ENCODE data around the gene MSL2. TPM values are rescaled to one million over a fixed set of nuclear protein-coding genes. Genes with fewer than 3 reads are reported as not detected.
"Not testable (repeated sequence)": the region's sequence is repeated elsewhere in the genome, so short reads cannot be mapped to it uniquely, and the experiment has no call there.

The MSL2 gene
- total RNA-seq, 1 donor from 2014 or later = 44.7 TPM

DNA sequence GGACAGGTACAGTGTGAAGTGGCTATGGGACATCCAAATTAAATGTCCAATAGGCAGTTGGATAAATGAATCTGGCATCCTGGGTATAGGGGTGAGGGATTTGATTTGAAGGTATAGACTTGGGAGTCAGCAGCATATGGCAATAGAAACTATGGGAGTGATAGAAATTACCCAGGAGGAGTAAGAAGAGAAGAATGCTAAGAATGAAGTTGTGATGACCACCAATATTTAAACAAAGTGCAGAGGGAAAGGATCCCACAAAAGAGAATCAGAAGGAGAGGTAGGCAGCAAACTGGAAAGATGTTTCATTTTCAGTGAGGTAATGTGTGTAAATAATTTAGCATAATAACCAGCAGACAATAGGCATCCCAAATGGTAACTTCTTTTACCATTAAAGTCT is 13.8 kb upstream of the MSL2 start:
- Mint-ChIP-seq H3K9me3 (ENCODE audit: unreplicated experiment) (no peaks in the 10 kb centered on the region), H3K4me1 (ENCODE audit: unreplicated experiment) (peaks cover 22% of the 10 kb centered on the region), H3K27ac (ENCODE audit: unreplicated experiment) (no peak overlapping the region), H3K27me3 (ENCODE audit: unreplicated experiment) (no peaks in the 10 kb centered on the region), H3K36me3 (ENCODE audit: low read depth, unreplicated experiment) (no peaks in the 10 kb centered on the region), H3K4me3 (ENCODE audit: unreplicated experiment) (no peak overlapping the region)
- TF ChIP-seq, protein P1, sequence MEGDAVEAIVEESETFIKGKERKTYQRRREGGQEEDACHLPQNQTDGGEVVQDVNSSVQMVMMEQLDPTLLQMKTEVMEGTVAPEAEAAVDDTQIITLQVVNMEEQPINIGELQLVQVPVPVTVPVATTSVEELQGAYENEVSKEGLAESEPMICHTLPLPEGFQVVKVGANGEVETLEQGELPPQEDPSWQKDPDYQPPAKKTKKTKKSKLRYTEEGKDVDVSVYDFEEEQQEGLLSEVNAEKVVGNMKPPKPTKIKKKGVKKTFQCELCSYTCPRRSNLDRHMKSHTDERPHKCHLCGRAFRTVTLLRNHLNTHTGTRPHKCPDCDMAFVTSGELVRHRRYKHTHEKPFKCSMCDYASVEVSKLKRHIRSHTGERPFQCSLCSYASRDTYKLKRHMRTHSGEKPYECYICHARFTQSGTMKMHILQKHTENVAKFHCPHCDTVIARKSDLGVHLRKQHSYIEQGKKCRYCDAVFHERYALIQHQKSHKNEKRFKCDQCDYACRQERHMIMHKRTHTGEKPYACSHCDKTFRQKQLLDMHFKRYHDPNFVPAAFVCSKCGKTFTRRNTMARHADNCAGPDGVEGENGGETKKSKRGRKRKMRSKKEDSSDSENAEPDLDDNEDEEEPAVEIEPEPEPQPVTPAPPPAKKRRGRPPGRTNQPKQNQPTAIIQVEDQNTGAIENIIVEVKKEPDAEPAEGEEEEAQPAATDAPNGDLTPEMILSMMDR (IDR thresholded peaks at IDR 0.05; ENCODE audit: unreplicated experiment) = no peak
- no peak for DNase-seq (ENCODE audit: low spot score)

DNA sequence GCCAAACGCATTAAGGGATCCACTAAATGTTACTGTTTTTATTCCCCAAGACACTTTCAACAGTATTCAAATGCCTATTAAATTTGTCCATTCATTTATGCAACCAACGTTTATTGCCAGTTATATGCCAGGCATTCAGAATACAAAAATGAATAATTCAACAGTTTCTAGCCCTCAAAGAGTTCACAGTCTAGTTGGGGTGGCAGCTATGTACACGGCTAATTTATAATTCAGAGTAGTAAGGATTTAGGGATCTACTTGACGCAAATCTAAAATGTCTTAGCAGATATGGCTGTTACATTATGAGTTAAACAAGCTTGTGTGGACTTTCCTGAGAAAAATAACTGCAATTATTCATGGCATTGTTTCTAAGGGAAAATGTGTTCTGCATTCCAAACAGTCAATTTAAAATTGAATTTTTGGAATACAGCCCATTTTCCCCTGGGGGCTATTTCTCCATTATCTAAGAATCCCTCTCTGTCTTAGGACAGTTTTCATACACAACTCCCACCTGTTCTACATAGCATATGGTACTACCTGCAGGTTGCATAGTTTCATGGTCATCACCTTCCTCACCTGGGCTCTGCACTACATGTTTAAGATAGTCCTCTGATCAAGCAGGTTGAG is 11.5 kb upstream of the MSL2 start:
- Mint-ChIP-seq H3K4me3 (ENCODE audit: unreplicated experiment) (no peak overlapping the region), H3K27me3 (ENCODE audit: unreplicated experiment) (no peaks in the 10 kb centered on the region), H3K27ac (ENCODE audit: unreplicated experiment) (no peak overlapping the region), H3K36me3 (ENCODE audit: low read depth, unreplicated experiment) (no peaks in the 10 kb centered on the region), H3K4me1 (ENCODE audit: unreplicated experiment) (peaks cover 19% of the 10 kb centered on the region), H3K9me3 (ENCODE audit: unreplicated experiment) (no peaks in the 10 kb centered on the region)
- TF ChIP-seq, protein P1 (IDR thresholded peaks at IDR 0.05; ENCODE audit: unreplicated experiment) = no peak
- no peak for DNase-seq (ENCODE audit: low spot score)

DNA sequence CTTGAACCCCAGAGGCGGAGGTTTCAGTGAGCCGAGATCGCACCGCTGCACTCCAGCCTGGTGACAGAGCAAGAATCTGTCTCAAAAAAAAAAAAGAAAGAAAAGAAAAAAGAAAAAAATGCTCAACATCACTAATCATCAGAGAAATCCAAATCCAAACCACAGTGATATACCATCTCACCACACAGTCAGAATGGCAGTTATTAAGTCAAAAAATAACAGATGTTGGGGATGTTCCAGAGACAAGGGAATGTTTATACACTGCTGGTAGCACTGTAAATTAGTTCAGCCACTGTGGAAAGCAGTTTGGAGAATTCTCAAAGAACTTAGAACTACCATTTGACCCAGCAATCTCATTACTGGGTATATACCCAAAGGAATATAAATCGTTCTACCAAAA is 3.1 kb upstream of the MSL2 start:
- not testable (repeated sequence) for H3K27ac Mint-ChIP-seq (ENCODE audit: unreplicated experiment); DNase-seq (ENCODE audit: low spot score); H3K4me3 Mint-ChIP-seq (ENCODE audit: unreplicated experiment); H3K9me3 Mint-ChIP-seq (ENCODE audit: unreplicated experiment); H3K36me3 Mint-ChIP-seq (ENCODE audit: low read depth, unreplicated experiment)
- Mint-ChIP-seq H3K27me3 (ENCODE audit: unreplicated experiment) (peaks cover 20% of the 10 kb centered on the region), H3K4me1 (ENCODE audit: unreplicated experiment) (peaks cover 24% of the 10 kb centered on the region)

DNA sequence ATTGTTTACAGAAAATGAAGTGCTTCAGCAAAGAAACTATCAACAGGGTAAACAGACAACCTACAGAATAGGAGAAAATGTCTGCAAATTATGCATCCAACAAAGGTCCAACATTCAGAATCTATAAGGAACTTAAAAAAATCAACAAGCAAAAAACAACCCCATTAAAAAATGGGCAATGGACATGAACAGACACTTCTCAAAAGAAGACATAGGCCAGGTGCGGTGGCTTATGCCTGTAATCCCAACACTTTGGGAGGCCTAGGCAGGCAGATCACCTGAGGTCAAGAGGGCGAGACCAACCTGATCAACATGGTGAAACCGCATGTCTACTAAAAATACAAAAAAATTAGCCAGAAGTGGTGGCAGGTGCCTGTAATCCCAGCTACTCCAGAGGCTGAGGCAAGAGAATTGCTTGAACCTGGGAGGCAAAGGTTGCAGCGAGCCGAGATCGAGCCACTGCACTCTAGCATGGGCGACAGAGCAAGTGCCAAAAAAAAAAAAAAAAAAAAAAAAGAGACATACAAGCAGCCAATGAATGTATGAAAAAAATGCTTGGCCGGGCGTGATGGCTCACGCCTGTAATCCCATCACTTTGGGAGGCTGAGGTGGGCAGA is 2.4 kb upstream of the MSL2 start:
- peaks cover 16% of the 10 kb centered on the region for H3K36me3 Mint-ChIP-seq (ENCODE audit: low read depth, unreplicated experiment)
- not testable (repeated sequence) for H3K27ac Mint-ChIP-seq (ENCODE audit: unreplicated experiment); H3K9me3 Mint-ChIP-seq (ENCODE audit: unreplicated experiment); H3K4me3 Mint-ChIP-seq (ENCODE audit: unreplicated experiment); DNase-seq (ENCODE audit: low spot score)
- H3K27me3 Mint-ChIP-seq (ENCODE audit: unreplicated experiment) = peaks cover 20% of the 10 kb centered on the region
- peaks cover 29% of the 10 kb centered on the region for H3K4me1 Mint-ChIP-seq (ENCODE audit: unreplicated experiment)

DNA sequence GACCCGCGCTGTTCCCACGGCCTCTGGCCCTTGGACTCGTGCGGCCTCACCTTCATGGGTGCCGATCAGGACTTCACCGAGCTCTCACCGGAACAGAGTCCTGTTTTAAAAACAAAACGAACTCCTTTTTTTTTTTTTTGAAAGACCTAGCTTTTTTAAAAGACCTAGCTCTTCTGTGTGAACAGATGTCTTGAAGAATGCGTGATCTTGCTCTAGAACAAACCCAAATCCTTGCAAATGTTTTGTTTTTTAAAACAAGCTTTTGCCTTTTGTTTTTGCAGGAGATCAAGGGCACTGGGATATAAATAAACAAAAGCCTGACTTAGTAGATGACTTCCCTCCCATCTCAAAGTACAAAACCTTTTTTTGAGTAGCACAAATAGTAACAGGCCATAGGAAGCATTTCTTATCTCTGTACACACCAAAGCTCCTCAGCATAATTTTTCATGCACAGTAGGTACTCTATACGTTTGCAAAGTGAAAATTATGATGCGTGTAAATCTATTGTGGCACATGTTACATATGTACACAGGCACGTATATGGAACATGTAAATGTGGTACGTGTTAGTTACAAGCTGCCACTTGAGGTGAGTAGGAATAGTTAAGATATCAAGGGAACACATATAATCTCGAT is 1.1 kb upstream of the MSL2 start:
- no peak for DNase-seq (ENCODE audit: low spot score)
- TF ChIP-seq, protein P1 (IDR thresholded peaks at IDR 0.05; ENCODE audit: unreplicated experiment) = no peak
- Mint-ChIP-seq H3K27ac (ENCODE audit: unreplicated experiment) (peak overlapping the region; percentile 98), H3K9me3 (ENCODE audit: unreplicated experiment) (no peaks in the 10 kb centered on the region), H3K4me3 (ENCODE audit: unreplicated experiment) (peak overlapping the region; percentile 99), H3K27me3 (ENCODE audit: unreplicated experiment) (peaks cover 20% of the 10 kb centered on the region), H3K36me3 (ENCODE audit: low read depth, unreplicated experiment) (peaks cover 19% of the 10 kb centered on the region), H3K4me1 (ENCODE audit: unreplicated experiment) (peaks cover 32% of the 10 kb centered on the region)
